ENCODE measurements around the gene STARD6.
"Not testable (repeated sequence)": the region's sequence is repeated elsewhere in the genome, so short reads cannot be mapped to it uniquely, and the experiment has no call there.

The STARD6 gene

GRCh38 chr18:54335638-54336173 is 22.0 kb downstream of the STARD6 start:
- DNase-seq = no peak

- no peak for DNase-seq
Observed at GRCh38 chr18:54330768-54331548, 26.7 kb downstream of the STARD6 start.

- no peak for DNase-seq
Observed at GRCh38 chr18:54329787-54330186, 27.9 kb downstream of the STARD6 start.

GRCh38 chr18:54327818-54328217 is 29.8 kb downstream of the STARD6 start:
- no peak for DNase-seq

- no peak for DNase-seq
Observed at GRCh38 chr18:54323970-54324369, 33.7 kb downstream of the STARD6 start.

- no peak for DNase-seq
Observed at GRCh38 chr18:54323561-54323960, 34.1 kb downstream of the STARD6 start.

- no peak for DNase-seq
Observed at GRCh38 chr18:54316071-54316820, 41.4 kb downstream of the STARD6 start.

GRCh38 chr18:54309564-54309963 is 48.1 kb downstream of the STARD6 start:
- DNase-seq = not testable (repeated sequence)

GRCh38 chr18:54303408-54303807 is 54.2 kb downstream of the STARD6 start:
- DNase-seq = no peak

- DNase-seq = not testable (repeated sequence)
Observed at GRCh38 chr18:54298991-54299390, 58.7 kb downstream of the STARD6 start.

- no peak for DNase-seq
Observed at GRCh38 chr18:54296062-54296461, 61.6 kb downstream of the STARD6 start.

- DNase-seq = no peak
Observed at GRCh38 chr18:54294274-54294673, 63.4 kb downstream of the STARD6 start.

- DNase-seq = no peak
Observed at GRCh38 chr18:54284981-54285785, 72.5 kb downstream of the STARD6 start.

- DNase-seq = no peak
Observed at GRCh38 chr18:54284535-54284934, 73.1 kb downstream of the STARD6 start.

GRCh38 chr18:54280220-54280569 is 77.5 kb downstream of the STARD6 start:
- no peak for DNase-seq

GRCh38 chr18:54279477-54280219 is 78.0 kb downstream of the STARD6 start:
- DNase-seq = no peak

- DNase-seq = no peak
Observed at GRCh38 chr18:54278615-54279014, 79.0 kb downstream of the STARD6 start.

GRCh38 chr18:54277899-54278298 is 79.8 kb downstream of the STARD6 start:
- no peak for DNase-seq
